Adrenal gland (tissue), 12 donors: ENCODE results near the gene RIPPLY3. TPM values are rescaled to one million over a fixed set of nuclear protein-coding genes. Genes with fewer than 3 reads are reported as not detected.

Experiments
- DNase-seq, 7 donors: peaks; one replicate each; pipeline ENCODE4 v3.0.0-alpha.2; 2019 to 2020
- H3K27ac ChIP-seq, 5 donors: fragments of 200-600 bp; sonication (generic) in 4 of 5; 1 replicate in 3 of 5; 2 replicates in 2 of 5; pipeline versions ENCODE4 v1.5.1 to v1.8.0; 2016 to 2020; ENCODE audit warnings: mild to moderate bottlenecking in 1 of 5
- H3K27me3 ChIP-seq: fragments of 200-600 bp; 2 replicates; pipeline ENCODE4 v1.8.0; 2021
- H3K36me3 ChIP-seq, 2 donors: fragments of 200-600 bp; replicated peaks in 1 of 2; 1 replicate in 1 of 2; 2 replicates in 1 of 2; pipeline versions ENCODE4 v1.5.1 to v1.8.0; 2018 to 2022
- H3K4me1 ChIP-seq, 2 donors: fragments of 200-600 bp; replicated peaks in 1 of 2; 1 replicate in 1 of 2; 2 replicates in 1 of 2; pipeline versions ENCODE4 v1.5.1 to v1.8.0; 2018 to 2021
- H3K4me3 ChIP-seq, 4 donors: fragments of 200-600 bp; sonication (generic) in 3 of 4; one replicate each; pipeline ENCODE4 v1.5.1; 2016 to 2018
- H3K9me3 ChIP-seq, 3 donors: fragments of 200-600 bp; sonication (generic) in 1 of 3; replicated peaks in 1 of 3; 1 replicate in 2 of 3; 2 replicates in 1 of 3; pipeline versions ENCODE4 v1.5.1 to v1.8.0; 2016 to 2021
- POLR2A ChIP-seq, 2 donors: fragments of 450-650 bp; IDR thresholded peaks; one replicate each; pipeline ENCODE4 v1.6.1; 2017; ENCODE audit warnings: antibody characterized with exemption in 2 of 2, mild to moderate bottlenecking in 2 of 2, moderate library complexity in 1 of 2
- WGBS, 4 donors: extraction: QIAGEN DNeasy Blood & Tissue Kit in 2 of 4; methylation state at CpG; one replicate each; pipeline versions ENCODE4 v1.1.5 to v1.1.7; 2013 to 2017; 5-methylcytosine and 5-hydroxymethylcytosine counted together
- intact Hi-C, 2 donors: fragments of 100-400 bp; cut with DNase I; formaldehyde crosslinking; loops; one replicate each; pipeline versions ENCODE4 v1.14.1 to v1.15.0; 2022 to 2023
- polyA plus RNA-seq, 3 donors: library from polyadenylated mRNA; stranded (reverse); fragments of 200-250 nt in 2 of 3; fragments of 350-450 nt in 1 of 3; fragmentation: Illumina TruSeq in 1 of 3; extraction: RNeasy Lipid Tissue Mini Kit (QIAGEN cat#74804) in 1 of 3; gene quantifications; one replicate each; pipeline ENCODE4 v1.2.3, GENCODE V29; 2013 to 2014
- total RNA-seq, 9 donors: library from RNA; depleted of rRNA in 4 of 9; stranded (reverse); fragments of >200 nt in 4 of 9; fragments of 120-200 nt in 1 of 9; fragmentation: NEBNext Ultra II Directional in 1 of 9; extraction: Animal tissue kit (Norgen Biotek cat#: 25700) in 1 of 9; gene quantifications; one replicate each; pipeline versions ENCODE4 v1.1.0 to v1.2.4, GENCODE V29; 2013 to 2023
- TF ChIP-seq, protein P1 (sequence below), 6 experiments: fragments of 450-650 bp in 4 of 6; fragments of 200-600 bp in 2 of 6; sonication (generic) in 1 of 6; IDR thresholded peaks; 1 replicate in 5 of 6; 2 replicates in 1 of 6; pipeline versions ENCODE4 v1.5.1 to v1.8.0; 2016 to 2021; ENCODE audit warnings: antibody characterized with exemption in 6 of 6, mild to moderate bottlenecking in 2 of 6, moderate library complexity in 1 of 6
- donor health status: healthy with polysubstance abuse.
- donor health status: Bipolar disorder and iron deficiency.
- donor health status: DM: yes; HTN: yes; CAD: no.
- donor health status: DM: no; HTN: no; CAD: no.
- donor health status: DM: no; HTN: no; CAD: no.
- donor health status: DM: yes; HTN: yes; CAD: no.

Gene RIPPLY3
- total and polyA plus RNA-seq, 12 donors: 0.17 to 1.3 (median 0.39) TPM; not detected in 3

DNA sequence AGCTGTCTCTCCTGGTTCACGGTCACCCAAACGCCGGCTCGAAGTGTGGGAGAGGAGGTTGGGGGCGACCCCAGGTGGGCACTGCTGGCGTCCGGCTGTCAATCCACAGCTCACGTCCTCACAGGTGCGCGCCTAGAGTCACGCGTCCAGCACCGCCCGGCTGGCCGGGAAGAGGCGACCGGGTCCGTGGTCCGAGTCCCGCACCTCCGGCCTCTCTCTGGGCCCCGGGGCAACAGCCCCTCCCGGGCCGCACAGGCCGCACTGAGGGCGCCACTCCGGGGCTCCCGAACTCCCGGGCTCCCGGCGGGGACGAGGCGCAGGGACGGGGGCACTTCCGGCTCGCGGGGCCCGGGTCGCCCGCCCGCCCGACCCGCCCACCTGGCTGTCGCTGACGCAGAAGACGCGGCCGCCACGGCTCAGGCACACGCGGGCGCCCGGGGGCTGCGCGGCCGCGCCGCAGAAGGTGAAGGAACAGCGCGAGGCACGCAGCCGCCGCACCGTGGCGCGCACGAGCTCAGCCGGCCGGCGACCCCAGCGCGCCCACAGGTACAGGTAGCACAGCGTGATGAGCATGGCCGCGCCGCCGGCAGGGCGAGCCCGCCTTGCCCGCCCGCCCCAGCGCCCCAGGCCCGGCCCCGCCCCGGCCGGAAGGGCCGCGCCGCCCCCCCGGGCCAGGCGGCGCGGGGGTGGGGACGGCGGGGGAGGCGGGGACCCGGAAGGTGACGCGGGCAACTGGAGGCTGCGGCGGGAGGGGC, 40.3 kb upstream of the RIPPLY3 start, which contains the start of gene HLCS:
HLCS (minus strand) TSS at position 604 of the 755 bp plus-strand sequence; CDS start at position 573, 31 bp downstream.
- H3K27me3 ChIP-seq: no peaks in the 10 kb centered on the region
- peak within 1 kb of the TSS in 3 of 4 donors; percentile 33 to 82 (median 72) for H3K4me3 ChIP-seq
- peaks cover 0 to 17% of the 10 kb centered on the region in 2 donors for H3K4me1 ChIP-seq
- intact Hi-C loops: no loop called here
- peak; percentile 50 to 71 for TF ChIP-seq POLR2A (IDR thresholded peaks at IDR 0.05)
- TF ChIP-seq, protein P1, sequence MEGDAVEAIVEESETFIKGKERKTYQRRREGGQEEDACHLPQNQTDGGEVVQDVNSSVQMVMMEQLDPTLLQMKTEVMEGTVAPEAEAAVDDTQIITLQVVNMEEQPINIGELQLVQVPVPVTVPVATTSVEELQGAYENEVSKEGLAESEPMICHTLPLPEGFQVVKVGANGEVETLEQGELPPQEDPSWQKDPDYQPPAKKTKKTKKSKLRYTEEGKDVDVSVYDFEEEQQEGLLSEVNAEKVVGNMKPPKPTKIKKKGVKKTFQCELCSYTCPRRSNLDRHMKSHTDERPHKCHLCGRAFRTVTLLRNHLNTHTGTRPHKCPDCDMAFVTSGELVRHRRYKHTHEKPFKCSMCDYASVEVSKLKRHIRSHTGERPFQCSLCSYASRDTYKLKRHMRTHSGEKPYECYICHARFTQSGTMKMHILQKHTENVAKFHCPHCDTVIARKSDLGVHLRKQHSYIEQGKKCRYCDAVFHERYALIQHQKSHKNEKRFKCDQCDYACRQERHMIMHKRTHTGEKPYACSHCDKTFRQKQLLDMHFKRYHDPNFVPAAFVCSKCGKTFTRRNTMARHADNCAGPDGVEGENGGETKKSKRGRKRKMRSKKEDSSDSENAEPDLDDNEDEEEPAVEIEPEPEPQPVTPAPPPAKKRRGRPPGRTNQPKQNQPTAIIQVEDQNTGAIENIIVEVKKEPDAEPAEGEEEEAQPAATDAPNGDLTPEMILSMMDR (IDR thresholded peaks at IDR 0.05): peak in 2 of 6 experiments; percentile 13 to 31
- 0 to 3% (median 1%) methylated on average over 9 to 101 of the region's 101 CpGs for WGBS, 4 donors
- no peaks in the 10 kb centered on the region for H3K9me3 ChIP-seq
- DNase-seq: peak; percentile 63 to 76 (median 69)
- peaks cover 0 to under 1% of the 10 kb centered on the region in 2 donors for H3K36me3 ChIP-seq
- H3K27ac ChIP-seq: peak within 1 kb of the TSS in 4 of 5 donors; percentile 70 to 91 (median 79)

DNA sequence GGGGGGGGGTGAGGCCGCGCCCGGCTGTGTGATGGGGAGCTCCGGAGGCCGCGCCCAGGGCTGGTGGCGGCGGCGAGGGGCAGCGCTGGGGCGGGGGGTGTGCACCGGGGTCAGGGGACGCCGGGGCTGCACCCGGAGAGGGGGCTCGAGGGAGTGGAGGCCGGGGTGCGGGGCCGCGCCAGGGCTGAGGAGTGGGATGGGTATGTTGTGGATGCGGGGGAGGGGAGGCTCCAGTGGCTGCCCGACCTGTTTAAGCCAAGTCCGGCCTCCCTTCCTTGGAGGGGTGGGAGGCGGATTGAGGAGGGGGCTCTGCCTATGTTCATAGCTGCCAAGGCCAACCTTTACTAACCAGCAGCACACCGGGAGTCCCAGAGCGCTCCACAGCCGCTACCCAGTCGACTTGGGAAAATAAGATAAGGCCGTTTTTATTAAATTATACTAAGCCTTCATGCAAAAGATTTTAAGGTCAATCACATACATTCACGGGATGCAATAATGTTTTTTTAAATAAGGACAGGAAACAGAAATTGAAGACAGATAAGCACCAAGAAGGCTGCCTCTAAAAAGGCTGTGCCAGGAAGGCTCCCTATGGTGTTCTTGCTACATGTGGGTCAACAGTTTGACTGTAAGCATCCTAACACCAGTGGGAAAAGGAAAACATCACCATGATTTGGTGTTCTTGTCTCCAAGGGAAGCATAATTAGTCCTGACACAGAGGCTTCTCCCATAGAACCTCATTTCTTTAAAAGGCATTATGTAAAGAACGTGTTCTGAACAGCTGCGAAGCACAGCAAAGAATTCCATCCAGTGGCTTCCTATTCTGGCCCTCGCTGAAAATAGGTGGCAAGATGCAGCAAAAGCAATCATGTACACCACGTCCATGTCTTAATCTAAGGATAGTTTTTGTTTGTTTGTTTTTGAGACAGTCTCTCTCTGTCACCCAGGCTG, 39.4 kb upstream of the RIPPLY3 start:
- no peak for TF ChIP-seq POLR2A (IDR thresholded peaks at IDR 0.05)
- TF ChIP-seq, protein P1 (IDR thresholded peaks at IDR 0.05): peak in 1 of 6 experiments; percentile 9
- Histone ChIP-seq H3K36me3 (no peaks in the 10 kb centered on the region), H3K4me1 (peaks cover 0 to 17% of the 10 kb centered on the region in 2 donors), H3K4me3 (peak overlapping the region in 3 of 4 donors; percentile 10 to 72 (median 54)), H3K27me3 (no peaks in the 10 kb centered on the region), H3K27ac (peak overlapping the region in 4 of 5 donors; percentile 70 to 91 (median 79)), H3K9me3 (no peaks in the 10 kb centered on the region)
- intact Hi-C loops: no loop called here
- 14 to 30% (median 21%) methylated on average over 13 to 33 of the region's 34 CpGs for WGBS, 4 donors
- DNase-seq: peak in 5 of 7 donors; percentile 17 to 66 (median 27)

DNA sequence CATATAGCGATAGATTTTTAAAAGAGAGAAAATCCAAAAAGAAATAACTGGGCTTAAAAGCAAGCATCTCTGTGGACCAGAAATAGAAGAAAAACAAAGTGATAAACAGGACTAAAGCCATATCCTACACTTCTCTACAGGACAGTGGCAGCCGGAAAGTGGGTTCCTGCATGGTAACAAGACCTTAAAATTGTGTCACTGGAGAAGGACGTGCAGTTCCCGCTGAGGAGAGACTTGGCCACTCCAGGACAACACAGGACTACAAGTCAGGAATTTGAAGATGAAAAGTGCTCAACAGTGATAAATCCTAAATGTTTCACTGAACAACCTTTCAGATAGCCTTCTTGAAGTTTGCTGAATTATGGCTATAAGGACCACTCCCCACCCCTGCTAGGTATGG, 38.1 kb upstream of the RIPPLY3 start:
- Histone ChIP-seq H3K27me3 (no peaks in the 10 kb centered on the region), H3K27ac (no peak overlapping the region), H3K4me3 (no peak overlapping the region), H3K9me3 (no peaks in the 10 kb centered on the region), H3K4me1 (peaks cover 0 to 17% of the 10 kb centered on the region in 2 donors), H3K36me3 (no peaks in the 10 kb centered on the region)
- TF ChIP-seq, protein P1 (IDR thresholded peaks at IDR 0.05): no peak
- 69 to 97% (median 83%) methylated on average over 4 of the region's 4 CpGs for WGBS, 4 donors
- peak in 1 of 7 donors; percentile 29 for DNase-seq
- intact Hi-C loops: no loop called here

DNA sequence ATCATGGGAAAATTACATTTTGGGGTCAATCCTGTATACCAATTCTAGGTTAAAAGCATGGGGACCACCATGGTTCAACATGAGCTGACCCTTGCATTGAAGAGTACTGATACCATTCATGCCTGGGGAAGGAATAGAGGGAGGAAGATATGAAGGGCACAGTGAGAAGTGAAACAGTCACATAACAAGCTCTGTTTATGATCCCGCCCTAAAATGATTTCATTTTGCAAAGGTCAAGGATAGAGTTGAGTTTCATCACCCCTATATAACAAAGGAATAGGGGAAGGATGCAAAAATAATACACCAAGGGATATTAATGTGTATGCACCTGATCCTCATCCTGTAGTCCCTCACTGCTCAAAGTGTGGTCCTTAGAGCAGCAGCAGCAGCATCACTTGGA, 37.5 kb upstream of the RIPPLY3 start:
- H3K36me3 ChIP-seq: no peaks in the 10 kb centered on the region
- H3K9me3 ChIP-seq: no peaks in the 10 kb centered on the region
- TF ChIP-seq, protein P1 (IDR thresholded peaks at IDR 0.05): no peak
- no peak for TF ChIP-seq POLR2A (IDR thresholded peaks at IDR 0.05)
- H3K4me3 ChIP-seq: no peak overlapping the region
- intact Hi-C loops: no loop called here
- whole genome bisulfite sequencing, 4 donors: 38 to 56% (median 48%) methylated on average over 1 of the region's 1 CpG
- no peak overlapping the region for H3K27ac ChIP-seq
- H3K27me3 ChIP-seq: no peaks in the 10 kb centered on the region
- no peak for DNase-seq
- H3K4me1 ChIP-seq: peaks cover 0 to 17% of the 10 kb centered on the region in 2 donors
